Mesodermal cell (in vitro differentiated cells): ENCODE results near the gene GJC2.

Experiments
- H3K27ac ChIP-seq: 2 replicates; pipeline ENCODE4 v1.7.0; 2013; ENCODE audit warnings: mild to moderate bottlenecking, low read depth, low read length, moderate library complexity; ENCODE audit not compliant: severe bottlenecking
- H3K36me3 ChIP-seq: 2 replicates; pipeline ENCODE4 v1.7.1; 2013; ENCODE audit warnings: mild to moderate bottlenecking, low read length, moderate library complexity; ENCODE audit not compliant: control insufficient read depth, insufficient read depth
- H3K4me1 ChIP-seq: one replicate; pipeline ENCODE4 v1.7.1; 2013; ENCODE audit warnings: mild to moderate bottlenecking, low read length; ENCODE audit not compliant: insufficient read depth, control insufficient read depth, poor library complexity, severe bottlenecking
- H3K4me3 ChIP-seq: 2 replicates; pipeline ENCODE4 v1.7.0; 2013; ENCODE audit warnings: low read length, control low read depth, mild to moderate bottlenecking; ENCODE audit not compliant: insufficient read depth, poor library complexity, severe bottlenecking; ENCODE audit errors: extremely low read depth
- H3K9me3 ChIP-seq: 2 replicates; pipeline ENCODE4 v1.7.1; 2013; ENCODE audit warnings: mild to moderate bottlenecking, low read length, moderate library complexity; ENCODE audit not compliant: control insufficient read depth
- WGBS, 2 experiments: methylation state at CpG; one replicate each; pipeline ENCODE4 v1.1.5; 2013; ENCODE audit warnings: missing lambda C conversion rate in 2 of 2; ENCODE audit not compliant: insufficient coverage in 2 of 2; 5-methylcytosine and 5-hydroxymethylcytosine counted together

GJC2 gene

DNA sequence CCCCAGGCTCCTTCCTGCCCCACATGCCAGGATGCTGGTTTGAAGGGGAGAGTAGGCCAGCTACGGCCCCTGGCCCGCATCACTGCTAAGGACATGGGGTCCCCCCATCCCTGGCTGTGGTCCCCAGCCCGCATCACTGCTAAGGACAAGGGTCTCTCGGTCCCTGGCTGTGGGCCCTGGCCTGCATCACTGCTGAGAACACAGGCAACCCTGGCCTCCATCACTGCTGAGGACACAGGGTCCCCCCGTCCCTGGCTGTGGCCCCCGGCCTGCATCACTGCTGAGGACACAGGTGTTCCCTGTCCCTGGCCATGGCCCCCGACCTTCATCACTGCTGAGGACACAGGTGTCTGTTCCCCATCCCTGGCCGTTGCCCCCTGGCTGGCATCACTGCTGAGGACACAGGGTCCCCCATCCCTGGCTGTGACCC, 57.7 kb downstream of the GJC2 start:
- Histone ChIP-seq H3K4me1 (peaks cover 2% of the 10 kb centered on the region), H3K36me3 (no peaks in the 10 kb centered on the region), H3K9me3 (no peaks in the 10 kb centered on the region), H3K27ac (no peak overlapping the region), H3K4me3 (no peak overlapping the region)
- 95 to 97% methylated on average over 6 of the region's 8 CpGs for WGBS, 2 experiments

DNA sequence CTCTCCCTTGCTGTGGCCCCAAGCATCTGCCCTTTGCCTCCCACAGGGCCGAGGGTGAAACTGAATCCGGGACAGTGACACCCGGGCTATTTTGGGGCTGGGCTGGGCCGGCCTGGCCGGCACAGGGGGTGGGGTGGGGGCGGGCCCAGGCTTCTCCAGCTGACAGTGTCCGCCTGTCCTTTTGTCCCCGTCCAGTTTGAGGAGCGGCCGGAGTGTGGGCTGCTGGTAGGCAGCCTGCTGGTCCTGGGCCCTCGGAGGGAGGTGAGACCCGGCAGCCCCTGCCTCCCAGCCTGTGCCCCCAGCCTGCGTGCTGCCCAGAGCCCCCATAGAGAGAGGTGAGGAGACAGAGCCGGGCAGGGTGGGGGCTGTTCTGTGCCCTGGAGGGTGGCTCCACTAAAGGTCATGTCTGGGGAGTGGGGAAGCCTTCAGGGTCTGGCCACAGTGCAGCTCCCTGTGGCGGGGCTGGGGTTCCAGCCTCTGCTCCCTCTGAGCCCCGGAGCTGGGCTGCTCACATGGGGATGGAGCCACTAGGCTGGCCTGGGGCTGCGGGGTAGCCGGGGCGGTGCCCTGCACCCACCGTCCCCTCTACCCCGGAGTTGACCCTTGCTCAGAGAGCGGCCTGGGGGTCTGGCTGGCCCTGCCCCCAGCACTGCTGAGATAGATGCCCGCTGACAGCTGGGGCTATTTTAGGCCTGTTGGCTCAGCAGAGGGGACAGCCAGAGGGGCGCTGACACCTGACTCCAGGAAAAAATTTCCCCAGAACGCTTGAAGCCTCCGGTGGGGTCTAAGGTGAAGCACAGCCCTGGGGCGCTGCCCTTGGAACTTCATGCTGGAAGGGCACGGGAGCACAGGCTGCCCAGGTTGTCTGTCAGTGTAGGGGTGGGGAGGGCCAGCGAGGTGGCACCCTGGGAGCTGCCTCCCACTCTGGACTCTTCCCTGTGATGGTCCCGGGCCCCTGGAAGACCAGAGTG, 58.4 kb downstream of the GJC2 start, which contains the start of gene OBSCN:
TSS of gene OBSCN (plus strand) at position 194 of the 971 bp plus-strand sequence. CDS start 3,740 bp downstream, outside the sequence.
- H3K9me3 ChIP-seq: no peaks in the 10 kb centered on the region
- H3K4me1 ChIP-seq: peaks cover 2% of the 10 kb centered on the region
- no peak within 1 kb of the TSS for H3K4me3 ChIP-seq
- no peak within 1 kb of the TSS for H3K27ac ChIP-seq
- H3K36me3 ChIP-seq: no peaks in the 10 kb centered on the region
- 62 to 70% methylated on average over 19 to 24 of the region's 30 CpGs for WGBS, 2 experiments

DNA sequence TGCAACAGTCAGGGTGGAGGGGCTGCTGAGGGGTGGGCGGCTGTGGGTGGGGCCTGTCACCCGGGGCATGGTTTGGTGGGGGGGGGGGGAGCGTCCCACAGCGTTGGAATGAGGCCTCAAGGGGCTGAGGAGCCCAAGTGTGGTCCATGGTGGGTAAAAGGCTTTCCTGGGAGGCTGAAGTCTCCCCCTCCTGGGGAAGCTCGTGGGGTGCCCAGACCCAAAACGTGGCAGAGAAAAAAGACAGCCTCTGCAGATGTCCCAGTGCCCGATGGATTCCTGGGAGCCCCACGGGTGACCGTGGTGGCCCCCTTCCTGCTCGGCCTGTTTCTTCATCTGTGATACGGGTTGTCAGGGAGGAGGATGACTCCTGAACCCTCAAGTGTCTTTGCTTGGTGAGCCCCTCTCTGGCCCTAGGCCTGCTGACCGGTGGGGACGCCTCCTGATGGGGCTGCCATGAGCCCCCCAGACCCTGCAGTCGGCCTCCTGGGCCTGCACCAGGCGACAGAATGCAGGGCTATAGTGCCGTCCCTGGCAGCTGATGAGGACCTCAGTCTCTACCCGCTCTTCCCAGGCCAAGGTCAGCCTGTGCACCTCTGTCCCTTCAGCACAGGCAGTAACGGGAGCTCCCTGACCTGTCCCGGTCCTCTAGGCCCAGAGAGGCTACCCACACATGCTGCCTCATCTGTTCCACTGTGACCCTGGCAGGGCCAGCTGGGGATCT, 59.3 kb downstream of the GJC2 start:
- no peak overlapping the region for H3K27ac ChIP-seq
- WGBS, 2 experiments: 84 to 90% methylated on average over 12 to 14 of the region's 19 CpGs
- H3K9me3 ChIP-seq: no peaks in the 10 kb centered on the region
- H3K36me3 ChIP-seq: no peaks in the 10 kb centered on the region
- peaks cover 2% of the 10 kb centered on the region for H3K4me1 ChIP-seq
- no peak overlapping the region for H3K4me3 ChIP-seq
